Fibroblast of skin of right biceps (primary cell): ENCODE data around the gene EFNA3.

ENCODE experiments used
- DNase-seq: peaks from one replicate; pipeline ENCODE4 v3.0.0-alpha.2; 2013

EFNA3 gene

GRCh38 chr1:155136748-155137147 lies 58.1 kb downstream of the EFNA3 start:
- no peak for DNase-seq
